Lung (tissue), 12 donors: ENCODE results near the gene ZNHIT3. TPM values are rescaled to one million over a fixed set of nuclear protein-coding genes. Genes with fewer than 3 reads are reported as not detected.

ENCODE experiments used
- ATAC-seq: fragments of 200-7000 bp; cut with Tn5 transposase; one replicate; pipeline ENCODE4 v1.9.1; 2020; ENCODE audit warnings: moderate number of reproducible peaks; ENCODE audit not compliant: insufficient read depth, low FRiP score
- DNase-seq, 3 donors: peaks; one replicate each; pipeline ENCODE4 v3.0.0-alpha.2; 2013 to 2017
- H3K27ac ChIP-seq, 2 donors: one replicate each; pipeline ENCODE4 v1.5.1; 2013; ENCODE audit warnings: mild to moderate bottlenecking in 2 of 2, moderate library complexity in 2 of 2, control low read depth in 1 of 2, inconsistent platforms in 1 of 2, low read depth in 1 of 2, low read length in 1 of 2
- H3K27me3 ChIP-seq, 3 donors: one replicate each; pipeline ENCODE4 v1.5.1; 2013; ENCODE audit warnings: low read length in 2 of 3; ENCODE audit not compliant: control insufficient read depth in 3 of 3, insufficient read depth in 3 of 3
- H3K36me3 ChIP-seq, 4 donors: one replicate each; pipeline ENCODE4 v1.5.1; 2013; ENCODE audit warnings: low read length in 4 of 4, mild to moderate bottlenecking in 1 of 4, moderate library complexity in 1 of 4; ENCODE audit not compliant: control insufficient read depth in 4 of 4, insufficient read depth in 4 of 4
- H3K4me1 ChIP-seq, 5 donors: one replicate each; pipeline ENCODE4 v1.5.1; 2013; ENCODE audit warnings: low read length in 5 of 5, mild to moderate bottlenecking in 2 of 5, moderate library complexity in 1 of 5; ENCODE audit not compliant: control insufficient read depth in 5 of 5, insufficient read depth in 5 of 5
- H3K4me3 ChIP-seq: one replicate; pipeline ENCODE4 v1.5.1; 2013; ENCODE audit warnings: mild to moderate bottlenecking, control low read depth, moderate library complexity
- H3K9ac ChIP-seq, 2 donors: one replicate each; pipeline ENCODE4 v1.5.1; 2013; ENCODE audit warnings: low read length in 2 of 2, control low read depth in 1 of 2; ENCODE audit not compliant: insufficient read depth in 1 of 2
- H3K9me3 ChIP-seq, 4 donors: one replicate each; pipeline ENCODE4 v1.5.1; 2013; ENCODE audit warnings: low read length in 3 of 4, mild to moderate bottlenecking in 1 of 4, moderate library complexity in 1 of 4; ENCODE audit not compliant: control insufficient read depth in 4 of 4, insufficient read depth in 3 of 4
- WGBS, 2 donors: extraction: QIAGEN DNeasy Blood & Tissue Kit; methylation state at CpG; one replicate each; pipeline ENCODE4 v1.1.7; 2013; 5-methylcytosine and 5-hydroxymethylcytosine counted together
- polyA plus RNA-seq, 2 donors: library from polyadenylated mRNA; stranded (reverse); fragments of 200-250 nt; gene quantifications; one replicate each; pipeline ENCODE4 v1.2.1, GENCODE V29; 2013
- total RNA-seq, 2 donors: library from RNA; depleted of rRNA in 1 of 2; stranded (reverse); fragments of >200 nt in 1 of 2; gene quantifications; one replicate each; pipeline ENCODE4 v1.2.1, GENCODE V29; 2014 to 2021
- TF ChIP-seq, protein P1 (sequence below): IDR thresholded peaks from 2 replicates; pipeline ENCODE4 v1.5.1; 2012; ENCODE audit warnings: mild to moderate bottlenecking; ENCODE audit errors: control extremely low read depth, extremely low read depth
- donor health status: control.
- donor health status: control.
- donor health status: Bipolar disorder and iron deficiency.
- donor health status: healthy.
- donor health status: DM: yes; HTN: yes; CAD: no.

Gene ZNHIT3
- total and polyA plus RNA-seq, 4 donors, result 23.0 to 35.2 (median 33.6) TPM

DNA sequence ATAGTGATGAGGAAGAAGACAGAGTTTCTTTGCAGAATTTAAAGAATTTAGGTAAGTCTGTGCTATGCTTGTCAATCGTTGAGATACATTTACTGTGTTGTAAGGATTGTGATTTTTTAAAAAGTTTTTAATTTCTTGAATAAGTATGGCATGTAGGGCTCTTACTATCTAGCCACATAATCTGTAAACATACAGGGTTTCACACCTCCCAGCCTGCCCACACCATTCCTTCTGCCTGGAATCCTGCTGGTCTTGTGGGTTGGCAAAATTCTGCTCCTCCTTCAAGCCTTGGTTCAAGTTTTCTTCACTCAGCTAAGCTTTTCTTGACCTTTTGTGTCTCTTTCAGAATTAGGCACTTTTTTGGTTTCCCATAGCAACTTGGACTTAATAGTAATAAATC lies 7.5 kb downstream of the ZNHIT3 start:
- Histone ChIP-seq H3K27ac (no peak overlapping the region), H3K9ac (no peak overlapping the region), H3K9me3 (no peaks in the 10 kb centered on the region), H3K4me1 (peaks cover 0 to 2% (median 0%) of the 10 kb centered on the region in 5 donors), H3K27me3 (no peaks in the 10 kb centered on the region), H3K36me3 (peaks cover 20 to 62% (median 45%) of the 10 kb centered on the region in 4 donors), H3K4me3 (no peak overlapping the region)
- ATAC-seq, result no peak
- no peak for DNase-seq
- TF ChIP-seq, protein P1, sequence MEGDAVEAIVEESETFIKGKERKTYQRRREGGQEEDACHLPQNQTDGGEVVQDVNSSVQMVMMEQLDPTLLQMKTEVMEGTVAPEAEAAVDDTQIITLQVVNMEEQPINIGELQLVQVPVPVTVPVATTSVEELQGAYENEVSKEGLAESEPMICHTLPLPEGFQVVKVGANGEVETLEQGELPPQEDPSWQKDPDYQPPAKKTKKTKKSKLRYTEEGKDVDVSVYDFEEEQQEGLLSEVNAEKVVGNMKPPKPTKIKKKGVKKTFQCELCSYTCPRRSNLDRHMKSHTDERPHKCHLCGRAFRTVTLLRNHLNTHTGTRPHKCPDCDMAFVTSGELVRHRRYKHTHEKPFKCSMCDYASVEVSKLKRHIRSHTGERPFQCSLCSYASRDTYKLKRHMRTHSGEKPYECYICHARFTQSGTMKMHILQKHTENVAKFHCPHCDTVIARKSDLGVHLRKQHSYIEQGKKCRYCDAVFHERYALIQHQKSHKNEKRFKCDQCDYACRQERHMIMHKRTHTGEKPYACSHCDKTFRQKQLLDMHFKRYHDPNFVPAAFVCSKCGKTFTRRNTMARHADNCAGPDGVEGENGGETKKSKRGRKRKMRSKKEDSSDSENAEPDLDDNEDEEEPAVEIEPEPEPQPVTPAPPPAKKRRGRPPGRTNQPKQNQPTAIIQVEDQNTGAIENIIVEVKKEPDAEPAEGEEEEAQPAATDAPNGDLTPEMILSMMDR, result no peak
- 84 to 93% methylated on average over 1 of the region's 1 CpG for WGBS, 2 donors

GRCh38 chr17:36494674-36495073 lies 8.2 kb downstream of the ZNHIT3 start:
- Histone ChIP-seq H3K36me3 (peaks cover 20 to 60% (median 47%) of the 10 kb centered on the region in 4 donors), H3K4me3 (no peak overlapping the region), H3K27ac (no peak overlapping the region), H3K9ac (no peak overlapping the region), H3K27me3 (no peaks in the 10 kb centered on the region), H3K9me3 (no peaks in the 10 kb centered on the region), H3K4me1 (peaks cover 0 to 2% (median 0%) of the 10 kb centered on the region in 5 donors)
- DNase-seq (no peak), ATAC-seq (no peak)
- WGBS, 2 donors, result 76 to 85% methylated on average over 5 of the region's 5 CpGs
- TF ChIP-seq, protein P1, result no peak

GRCh38 chr17:36495076-36495578 lies 8.6 kb downstream of the ZNHIT3 start:
- ATAC-seq, result no peak
- TF ChIP-seq, protein P1, result no peak
- no peak for DNase-seq
- Histone ChIP-seq H3K4me3 (no peak overlapping the region), H3K36me3 (peaks cover 20 to 60% (median 47%) of the 10 kb centered on the region in 4 donors), H3K9ac (no peak overlapping the region), H3K4me1 (peaks cover 0 to 2% (median 0%) of the 10 kb centered on the region in 5 donors), H3K9me3 (no peaks in the 10 kb centered on the region), H3K27ac (no peak overlapping the region), H3K27me3 (no peaks in the 10 kb centered on the region)
- WGBS, 2 donors, result 69 to 71% methylated on average over 3 of the region's 3 CpGs
